Neural progenitor cell (in vitro differentiated cells): Measurements from ENCODE around the gene NFIA. TPM values are rescaled to one million over a fixed set of nuclear protein-coding genes. Genes with fewer than 3 reads are reported as not detected.

ENCODE experiments used
- DNase-seq: peaks from one replicate; pipeline ENCODE4 v3.0.0-alpha.2; 2016; ENCODE audit warnings: low spot score
- H2AFZ ChIP-seq: fragments of 200-600 bp; sonication (generic); replicated peaks from 2 replicates; pipeline ENCODE4 v1.6.1; 2016; ENCODE audit warnings: antibody characterized with exemption
- H3F3A ChIP-seq: fragments of 200-600 bp; sonication (generic); 2 replicates; pipeline ENCODE4 v1.6.1; 2016; ENCODE audit warnings: antibody characterized with exemption, low read depth
- H3K27ac ChIP-seq: fragments of 200-600 bp; sonication (generic); 2 replicates; pipeline ENCODE4 v1.5.1; 2016; ENCODE audit warnings: mild to moderate bottlenecking
- H3K27me3 ChIP-seq: fragments of 200-600 bp; sonication (generic); 2 replicates; pipeline ENCODE4 v1.6.1; 2016; ENCODE audit warnings: mild to moderate bottlenecking, moderate library complexity
- H3K36me3 ChIP-seq: fragments of 200-600 bp; sonication (generic); 2 replicates; pipeline ENCODE4 v1.5.1; 2016
- H3K4me1 ChIP-seq: fragments of 200-600 bp; sonication (generic); 2 replicates; pipeline ENCODE4 v1.6.1; 2016; ENCODE audit warnings: mixed run types
- H3K4me2 ChIP-seq: fragments of 200-600 bp; sonication (generic); 2 replicates; pipeline ENCODE4 v1.6.1; 2016
- H3K4me3 ChIP-seq: fragments of 200-600 bp; sonication (generic); 2 replicates; pipeline ENCODE4 v1.5.1; 2016
- H3K79me2 ChIP-seq: fragments of 200-600 bp; sonication (generic); 2 replicates; pipeline ENCODE4 v1.6.1; 2016; ENCODE audit warnings: low read depth
- H3K9ac ChIP-seq: fragments of 200-600 bp; sonication (generic); 2 replicates; pipeline ENCODE4 v1.6.1; 2016
- H3K9me3 ChIP-seq: fragments of 200-600 bp; sonication (generic); 2 replicates; pipeline ENCODE4 v1.5.1; 2016; ENCODE audit warnings: low read depth
- H4K20me1 ChIP-seq: fragments of 200-600 bp; sonication (generic); 2 replicates; pipeline ENCODE4 v1.6.1; 2016; ENCODE audit warnings: low read depth
- H3K27ac Mint-ChIP-seq: 3 replicates; pipeline ENCODE4 v1.8.0; 2021; ENCODE audit warnings: mixed read lengths
- H3K27me3 Mint-ChIP-seq: 2 replicates; pipeline ENCODE4 v1.8.0; 2022; ENCODE audit warnings: low read depth, mild to moderate bottlenecking, inconsistent platforms, moderate library complexity, mixed read lengths; ENCODE audit not compliant: insufficient read depth
- H3K36me3 Mint-ChIP-seq: 3 replicates; pipeline ENCODE4 v1.8.0; 2021; ENCODE audit warnings: mixed read lengths
- H3K4me1 Mint-ChIP-seq: 3 replicates; pipeline ENCODE4 v1.8.0; 2021; ENCODE audit warnings: mixed read lengths
- H3K4me3 Mint-ChIP-seq: 3 replicates; pipeline ENCODE4 v1.8.0; 2021; ENCODE audit warnings: mild to moderate bottlenecking, moderate library complexity, mixed read lengths
- H3K9me3 Mint-ChIP-seq: 3 replicates; pipeline ENCODE4 v1.8.0; 2020; ENCODE audit warnings: mixed read lengths
- CTCF ChIP-seq: fragments of 200-600 bp; sonication (generic); IDR thresholded peaks from 2 replicates; pipeline ENCODE4 v1.5.1; 2017; ENCODE audit warnings: antibody characterized with exemption, mild to moderate bottlenecking
- EZH2 ChIP-seq: fragments of 200-600 bp; sonication (generic); IDR thresholded peaks from 2 replicates; pipeline ENCODE4 v1.6.1; 2017; ENCODE audit warnings: antibody characterized with exemption, mild to moderate bottlenecking, moderate library complexity
- EZH2phosphoT487 ChIP-seq: fragments of 200-600 bp; sonication (generic); IDR thresholded peaks from 2 replicates; pipeline ENCODE4 v1.6.1; 2017; ENCODE audit warnings: antibody characterized with exemption
- total RNA-seq: library from RNA; depleted of rRNA; stranded (reverse); fragments of >200 nt; gene quantifications from 2 replicates; pipeline ENCODE4 v1.2.3, GENCODE V29; 2015; ENCODE audit warnings: low replicate concordance

The NFIA gene
- total RNA-seq, 1 donor from 2014 or later: 5.3 TPM

GRCh38 chr1:61353797-61354406 lies 271.5 kb downstream of the NFIA start:
- H3K4me1 Mint-ChIP-seq: no peaks in the 10 kb centered on the region
- Histone ChIP-seq H3K4me3 (no peak overlapping the region), H4K20me1 (no peaks in the 10 kb centered on the region), H3K36me3 (no peaks in the 10 kb centered on the region), H3K79me2 (no peaks in the 10 kb centered on the region), H3K9me3 (no peaks in the 10 kb centered on the region), H3K4me2 (no peak overlapping the region), H3K27ac (no peak overlapping the region), H2AFZ (no peak overlapping the region), H3K9ac (no peak overlapping the region), H3F3A (no peaks in the 10 kb centered on the region), H3K4me1 (peaks cover 7% of the 10 kb centered on the region), H3K27me3 (no peaks in the 10 kb centered on the region)
- TF ChIP-seq CTCF: no peak
- no peak for TF ChIP-seq EZH2phosphoT487
- TF ChIP-seq EZH2: no peak
- H3K27ac Mint-ChIP-seq: no peak overlapping the region
- no peak overlapping the region for H3K4me3 Mint-ChIP-seq
- peaks cover 7% of the 10 kb centered on the region for H3K36me3 Mint-ChIP-seq
- H3K9me3 Mint-ChIP-seq: no peaks in the 10 kb centered on the region
- H3K27me3 Mint-ChIP-seq: peaks cover 2% of the 10 kb centered on the region
- no peak for DNase-seq

- H2AFZ ChIP-seq: no peak overlapping the region
- no peaks in the 10 kb centered on the region for H3K9me3 Mint-ChIP-seq
- H3K4me1 Mint-ChIP-seq: no peaks in the 10 kb centered on the region
- DNase-seq: no peak
- H3K27me3 ChIP-seq: no peaks in the 10 kb centered on the region
- no peak overlapping the region for H3K4me3 Mint-ChIP-seq
- no peaks in the 10 kb centered on the region for H3K79me2 ChIP-seq
- H3K4me1 ChIP-seq: peaks cover 7% of the 10 kb centered on the region
- peaks cover 7% of the 10 kb centered on the region for H3K36me3 Mint-ChIP-seq
- no peaks in the 10 kb centered on the region for H3F3A ChIP-seq
- no peak overlapping the region for H3K27ac ChIP-seq
- no peak overlapping the region for H3K9ac ChIP-seq
- TF ChIP-seq EZH2phosphoT487: no peak
- no peak for TF ChIP-seq CTCF
- TF ChIP-seq EZH2: no peak
- peaks cover 2% of the 10 kb centered on the region for H3K27me3 Mint-ChIP-seq
- no peaks in the 10 kb centered on the region for H4K20me1 ChIP-seq
- no peak overlapping the region for H3K4me3 ChIP-seq
- no peak overlapping the region for H3K4me2 ChIP-seq
- H3K36me3 ChIP-seq: no peaks in the 10 kb centered on the region
- no peak overlapping the region for H3K27ac Mint-ChIP-seq
- no peaks in the 10 kb centered on the region for H3K9me3 ChIP-seq
Observed at GRCh38 chr1:61356016-61356415, 273.7 kb downstream of the NFIA start.

- Mint-ChIP-seq H3K27ac (no peak overlapping the region), H3K9me3 (no peaks in the 10 kb centered on the region), H3K4me1 (no peaks in the 10 kb centered on the region), H3K4me3 (no peak overlapping the region), H3K27me3 (peaks cover 2% of the 10 kb centered on the region), H3K36me3 (peaks cover 7% of the 10 kb centered on the region)
- Histone ChIP-seq H3K4me1 (peaks cover 7% of the 10 kb centered on the region), H3F3A (no peaks in the 10 kb centered on the region), H3K4me3 (no peak overlapping the region), H3K4me2 (no peak overlapping the region), H3K79me2 (no peaks in the 10 kb centered on the region), H3K27ac (no peak overlapping the region), H4K20me1 (no peaks in the 10 kb centered on the region), H3K9ac (no peak overlapping the region), H3K9me3 (no peaks in the 10 kb centered on the region), H3K36me3 (no peaks in the 10 kb centered on the region), H2AFZ (no peak overlapping the region), H3K27me3 (no peaks in the 10 kb centered on the region)
- TF ChIP-seq EZH2phosphoT487 (no peak), EZH2 (no peak), CTCF (no peak)
- DNase-seq: no peak
Observed at GRCh38 chr1:61356995-61357394, 274.6 kb downstream of the NFIA start.
